Fibroblast of lung (primary cell): ENCODE measurements around the gene SLC7A6OS. TPM values are rescaled to one million over a fixed set of nuclear protein-coding genes. Genes with fewer than 3 reads are reported as not detected.

Source experiments
- DNase-seq, 2 donors: peaks; one replicate each; pipeline versions ENCODE4 v3.0.0 to v3.0.0-alpha.2; 2010; ENCODE audit warnings: low read depth in 2 of 2
- H2AFZ ChIP-seq: 2 replicates; pipeline ENCODE4 v1.5.1; 2012; ENCODE audit warnings: low read length, control low read depth, inconsistent platforms
- H3K27ac ChIP-seq: 2 replicates; pipeline ENCODE4 v1.5.1; 2011; ENCODE audit warnings: low read length, control low read depth; ENCODE audit not compliant: insufficient read depth
- H3K27me3 ChIP-seq: 2 replicates; pipeline ENCODE4 v1.5.1; 2011; ENCODE audit warnings: mild to moderate bottlenecking, low read length; ENCODE audit not compliant: control insufficient read depth, insufficient read depth
- H3K36me3 ChIP-seq: 2 replicates; pipeline ENCODE4 v1.5.1; 2011; ENCODE audit warnings: low read length; ENCODE audit not compliant: control insufficient read depth, insufficient read depth
- H3K4me1 ChIP-seq: 2 replicates; pipeline ENCODE4 v1.5.1; 2011; ENCODE audit warnings: low read length; ENCODE audit not compliant: control insufficient read depth, insufficient read depth; ENCODE audit errors: extremely low read depth
- H3K4me2 ChIP-seq: 2 replicates; pipeline ENCODE4 v1.5.1; 2011; ENCODE audit warnings: low read length, control low read depth; ENCODE audit not compliant: insufficient read depth; ENCODE audit errors: extremely low read depth
- H3K4me3 ChIP-seq, 4 experiments: fragments of 200-600 bp in 1 of 4; sonication (generic) in 1 of 4; replicated peaks in 1 of 4; 2 replicates each; pipeline ENCODE4 v1.5.1; 2011 to 2016; ENCODE audit warnings: low read length in 4 of 4, low read depth in 3 of 4, mild to moderate bottlenecking in 3 of 4, control low read depth in 2 of 4, inconsistent platforms in 1 of 4, mixed read lengths in 1 of 4; ENCODE audit not compliant: insufficient read depth in 1 of 4; ENCODE audit errors: control extremely low read depth in 1 of 4
- H3K79me2 ChIP-seq: 2 replicates; pipeline ENCODE4 v1.5.1; 2012; ENCODE audit warnings: mild to moderate bottlenecking, low read length, inconsistent platforms; ENCODE audit not compliant: control insufficient read depth, insufficient read depth
- H3K9ac ChIP-seq: 2 replicates; pipeline ENCODE4 v1.5.1; 2011; ENCODE audit warnings: mild to moderate bottlenecking, low read length, control low read depth; ENCODE audit not compliant: insufficient read depth
- H3K9me3 ChIP-seq: 2 replicates; pipeline ENCODE4 v1.5.1; 2012; ENCODE audit warnings: low read depth, low read length; ENCODE audit not compliant: control insufficient read depth, insufficient read depth
- H4K20me1 ChIP-seq: 2 replicates; pipeline ENCODE4 v1.5.1; 2011; ENCODE audit warnings: low read length; ENCODE audit not compliant: control insufficient read depth, insufficient read depth; ENCODE audit errors: extremely low read depth
- EZH2 ChIP-seq: IDR thresholded peaks from 2 replicates; pipeline ENCODE4 v1.5.1; 2012; ENCODE audit warnings: low read length, control low read depth, mild to moderate bottlenecking; ENCODE audit errors: missing control alignments
- polyA plus RNA-seq, 2 donors: library from polyadenylated mRNA; depleted of rRNA in 1 of 2; stranded (reverse) in 1 of 2; unstranded in 1 of 2; fragments of >200 nt; gene quantifications; 2 replicates each; pipeline ENCODE4 v1.2.1, GENCODE V29; 2011 to 2012; ENCODE audit warnings: missing spikeins in 1 of 2
- total RNA-seq: library from RNA; depleted of rRNA; stranded (reverse); fragments of >200 nt; gene quantifications from 2 replicates; pipeline ENCODE4 v1.2.1, GENCODE V29; 2014
- TF ChIP-seq, protein P1 (sequence below), 2 donors: IDR thresholded peaks in 1 of 2; conservative IDR thresholded peaks in 1 of 2; 1 replicate in 1 of 2; 2 replicates in 1 of 2; pipeline ENCODE4 v1.5.1; 2011 to 2012; ENCODE audit warnings: low read length in 2 of 2, control low read depth in 1 of 2, inconsistent platforms in 1 of 2, low read depth in 1 of 2, mild to moderate bottlenecking in 1 of 2

SLC7A6OS gene
- total and polyA plus RNA-seq, 2 donors (not counting 1 experiment from before 2014, with no cell fraction given) = 8.7 to 19.5 TPM

GRCh38 chr16:68343137-68343536 lies 32.4 kb upstream of the SLC7A6OS start:
- Histone ChIP-seq H3K9me3 (no peaks in the 10 kb centered on the region), H3K27ac (no peak overlapping the region), H2AFZ (no peak overlapping the region), H3K4me1 (no peaks in the 10 kb centered on the region), H4K20me1 (no peaks in the 10 kb centered on the region), H3K27me3 (no peaks in the 10 kb centered on the region), H3K9ac (no peak overlapping the region), H3K79me2 (no peaks in the 10 kb centered on the region), H3K4me3 (no peak overlapping the region), H3K4me2 (no peak overlapping the region), H3K36me3 (peaks cover 27% of the 10 kb centered on the region)
- DNase-seq = no peak
- TF ChIP-seq EZH2 = no peak
- TF ChIP-seq, protein P1, sequence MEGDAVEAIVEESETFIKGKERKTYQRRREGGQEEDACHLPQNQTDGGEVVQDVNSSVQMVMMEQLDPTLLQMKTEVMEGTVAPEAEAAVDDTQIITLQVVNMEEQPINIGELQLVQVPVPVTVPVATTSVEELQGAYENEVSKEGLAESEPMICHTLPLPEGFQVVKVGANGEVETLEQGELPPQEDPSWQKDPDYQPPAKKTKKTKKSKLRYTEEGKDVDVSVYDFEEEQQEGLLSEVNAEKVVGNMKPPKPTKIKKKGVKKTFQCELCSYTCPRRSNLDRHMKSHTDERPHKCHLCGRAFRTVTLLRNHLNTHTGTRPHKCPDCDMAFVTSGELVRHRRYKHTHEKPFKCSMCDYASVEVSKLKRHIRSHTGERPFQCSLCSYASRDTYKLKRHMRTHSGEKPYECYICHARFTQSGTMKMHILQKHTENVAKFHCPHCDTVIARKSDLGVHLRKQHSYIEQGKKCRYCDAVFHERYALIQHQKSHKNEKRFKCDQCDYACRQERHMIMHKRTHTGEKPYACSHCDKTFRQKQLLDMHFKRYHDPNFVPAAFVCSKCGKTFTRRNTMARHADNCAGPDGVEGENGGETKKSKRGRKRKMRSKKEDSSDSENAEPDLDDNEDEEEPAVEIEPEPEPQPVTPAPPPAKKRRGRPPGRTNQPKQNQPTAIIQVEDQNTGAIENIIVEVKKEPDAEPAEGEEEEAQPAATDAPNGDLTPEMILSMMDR (conservative IDR thresholded peaks at IDR 0.05 in 1 of 2, IDR thresholded peaks at IDR 0.05 in 1 of 2; ENCODE audit: low read depth in 1 of 2, low read length in 2 of 2) = no peak

DNA sequence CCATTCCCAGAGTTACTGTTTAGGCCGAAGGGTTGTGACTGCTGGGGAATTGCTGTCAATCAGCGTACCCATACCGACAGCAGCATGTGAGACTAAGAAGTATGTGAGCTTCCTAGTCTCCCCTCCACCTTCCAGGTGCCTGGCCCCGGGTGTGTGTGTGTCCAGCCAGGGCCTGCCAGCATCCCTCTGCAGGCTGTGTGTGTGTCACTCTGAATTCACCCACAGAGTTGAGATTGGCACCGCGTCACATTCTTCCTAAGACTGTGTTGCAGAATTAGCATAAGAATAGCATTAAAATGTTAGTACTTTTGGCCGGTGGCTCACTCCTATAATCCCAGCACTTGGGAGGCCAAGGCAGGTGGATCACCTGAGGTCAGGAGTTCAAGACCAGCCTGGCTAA lies 31.9 kb upstream of the SLC7A6OS start:
- Histone ChIP-seq H3K9ac (no peak overlapping the region), H3K4me3 (no peak overlapping the region), H3K79me2 (no peaks in the 10 kb centered on the region), H2AFZ (no peak overlapping the region), H3K9me3 (no peaks in the 10 kb centered on the region), H3K4me1 (no peaks in the 10 kb centered on the region), H3K27ac (no peak overlapping the region), H3K36me3 (peaks cover 30% of the 10 kb centered on the region), H4K20me1 (no peaks in the 10 kb centered on the region), H3K27me3 (no peaks in the 10 kb centered on the region), H3K4me2 (no peak overlapping the region)
- TF ChIP-seq EZH2 = no peak
- TF ChIP-seq, protein P1 (conservative IDR thresholded peaks at IDR 0.05 in 1 of 2, IDR thresholded peaks at IDR 0.05 in 1 of 2; ENCODE audit: low read depth in 1 of 2, low read length in 2 of 2) = no peak
- DNase-seq = no peak

GRCh38 chr16:68339214-68339613 lies 28.5 kb upstream of the SLC7A6OS start:
- Histone ChIP-seq H3K4me3 (no peak overlapping the region), H3K79me2 (no peaks in the 10 kb centered on the region), H3K4me1 (no peaks in the 10 kb centered on the region), H3K36me3 (peaks cover 28% of the 10 kb centered on the region), H3K9me3 (no peaks in the 10 kb centered on the region), H3K27me3 (no peaks in the 10 kb centered on the region), H3K9ac (no peak overlapping the region), H4K20me1 (no peaks in the 10 kb centered on the region), H3K4me2 (no peak overlapping the region), H2AFZ (no peak overlapping the region), H3K27ac (no peak overlapping the region)
- DNase-seq = no peak
- TF ChIP-seq, protein P1 (conservative IDR thresholded peaks at IDR 0.05 in 1 of 2, IDR thresholded peaks at IDR 0.05 in 1 of 2; ENCODE audit: low read depth in 1 of 2, low read length in 2 of 2) = no peak
- TF ChIP-seq EZH2 = no peak
